ENCODE measurements around the gene BNC2.

Gene BNC2

DNA sequence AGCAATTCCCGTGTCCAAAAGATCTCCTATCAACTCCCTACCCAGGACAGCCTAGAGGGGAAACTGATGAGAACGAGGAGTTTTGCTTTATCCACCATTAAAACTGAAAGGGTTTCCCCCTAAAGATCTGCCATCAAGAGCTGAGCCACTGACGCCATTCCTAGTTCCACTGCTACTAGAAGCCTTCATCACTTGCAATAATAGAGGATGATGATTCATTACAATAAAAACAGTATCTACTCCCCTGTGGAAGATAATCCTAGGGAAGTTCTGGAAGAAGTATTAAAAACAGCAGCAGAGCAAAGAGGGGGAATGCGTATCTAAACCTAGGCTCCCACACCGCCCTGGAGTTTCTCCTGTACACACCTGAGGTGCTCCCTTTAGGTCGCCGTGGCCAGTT lies 394.5 kb downstream of the BNC2 start:
- peak in 1 of 2 donors; percentile 45 for DNase-seq (ENCODE audit: low read depth in 2 of 2)
- no peak for TF ChIP-seq CTCF (IDR thresholded peaks at IDR 0.05; ENCODE audit: low read depth, low read length)
- H3K4me3 ChIP-seq (replicated peaks in 1 of 2; ENCODE audit: low read depth in 2 of 2, low read length in 2 of 2), result no peak overlapping the region

DNA sequence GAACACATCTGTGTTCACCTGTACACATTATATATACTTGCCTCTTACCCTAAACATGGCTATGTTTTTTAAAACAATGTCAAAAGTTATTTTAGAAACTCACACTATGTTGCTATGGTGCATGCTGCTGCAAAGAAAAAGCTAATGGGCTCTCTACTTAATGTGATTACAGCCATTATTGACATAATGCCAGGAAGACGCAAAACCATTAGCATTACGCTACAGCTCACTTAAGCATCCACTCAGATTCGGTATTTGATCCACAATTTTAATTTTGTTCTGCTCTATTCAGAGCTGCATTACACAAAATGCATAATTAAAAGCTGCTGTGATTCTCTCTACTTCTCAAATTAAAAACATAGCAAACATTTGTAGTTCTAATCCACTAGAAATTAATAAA lies 395.2 kb downstream of the BNC2 start:
- no peak for DNase-seq (ENCODE audit: low read depth in 2 of 2)
- TF ChIP-seq CTCF (IDR thresholded peaks at IDR 0.05; ENCODE audit: low read depth, low read length), result no peak
- H3K4me3 ChIP-seq (replicated peaks in 1 of 2; ENCODE audit: low read depth in 2 of 2, low read length in 2 of 2), result no peak overlapping the region

GRCh38 chr9:16469184-16469583 lies 401.3 kb downstream of the BNC2 start:
- no peak overlapping the region for H3K4me3 ChIP-seq (replicated peaks in 1 of 2; ENCODE audit: low read depth in 2 of 2, low read length in 2 of 2)
- TF ChIP-seq CTCF (IDR thresholded peaks at IDR 0.05; ENCODE audit: low read depth, low read length), result no peak
- peak in 1 of 2 donors; percentile 33 for DNase-seq (ENCODE audit: low read depth in 2 of 2)

DNA sequence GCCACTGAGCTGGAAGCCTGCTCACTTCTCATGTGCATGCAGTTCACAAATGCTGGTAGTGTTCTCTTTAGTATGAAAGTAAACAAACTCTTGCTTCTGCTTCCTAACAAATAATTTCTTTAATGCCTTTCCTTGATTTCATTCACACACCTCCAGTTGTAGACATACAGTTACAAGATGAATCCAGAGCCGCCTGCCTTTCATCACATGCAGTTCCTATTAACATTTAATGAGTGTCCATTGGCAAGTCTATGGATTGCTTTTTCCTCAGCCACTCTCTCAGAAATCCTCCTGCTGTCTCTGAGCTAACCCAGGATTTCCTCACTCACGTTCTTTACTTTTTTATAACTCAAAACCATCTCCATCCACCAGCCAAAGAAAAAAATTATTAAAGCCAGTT lies 408.6 kb downstream of the BNC2 start:
- DNase-seq (ENCODE audit: low read depth in 2 of 2), result no peak
- no peak overlapping the region for H3K4me3 ChIP-seq (replicated peaks in 1 of 2; ENCODE audit: low read depth in 2 of 2, low read length in 2 of 2)
- no peak for TF ChIP-seq CTCF (IDR thresholded peaks at IDR 0.05; ENCODE audit: low read depth, low read length)

- H3K4me3 ChIP-seq (replicated peaks in 1 of 2; ENCODE audit: low read depth in 2 of 2, low read length in 2 of 2), result no peak overlapping the region
- no peak for DNase-seq (ENCODE audit: low read depth in 2 of 2)
- no peak for TF ChIP-seq CTCF (IDR thresholded peaks at IDR 0.05; ENCODE audit: low read depth, low read length)
Observed at GRCh38 chr9:16461137-16461840, 409.2 kb downstream of the BNC2 start.

GRCh38 chr9:16460696-16461095 lies 409.8 kb downstream of the BNC2 start:
- no peak overlapping the region for H3K4me3 ChIP-seq (replicated peaks in 1 of 2; ENCODE audit: low read depth in 2 of 2, low read length in 2 of 2)
- no peak for DNase-seq (ENCODE audit: low read depth in 2 of 2)
- TF ChIP-seq CTCF (IDR thresholded peaks at IDR 0.05; ENCODE audit: low read depth, low read length), result no peak
